Measurements from ENCODE around the gene BCAS2.
A peak's percentile ranks its signal among the peaks of the same experiment; 100 is the strongest.
"Not testable (repeated sequence)": the region's sequence is repeated elsewhere in the genome, so short reads cannot be mapped to it uniquely, and the experiment has no call there.

BCAS2 gene

GRCh38 chr1:114581335-114582287, at the start of gene BCAS2:
Gene BCAS2, minus strand, starts transcription at chr1:114581615. Its CDS starts 24 bp downstream, at chr1:114581591.
- DNase-seq, result peak; percentile 96

GRCh38 chr1:114627107-114627506, 45.7 kb upstream of the BCAS2 start:
- no peak for DNase-seq

- DNase-seq, result no peak
Measured at GRCh38 chr1:114623364-114623763, 41.9 kb upstream of the BCAS2 start.

- DNase-seq, result no peak
Measured at GRCh38 chr1:114620419-114620818, 39.0 kb upstream of the BCAS2 start.

GRCh38 chr1:114618606-114619005, 37.2 kb upstream of the BCAS2 start:
- no peak for DNase-seq

GRCh38 chr1:114610546-114611245, 29.3 kb upstream of the BCAS2 start:
- no peak for DNase-seq

GRCh38 chr1:114609826-114610225, 28.4 kb upstream of the BCAS2 start:
- DNase-seq, result no peak

GRCh38 chr1:114609026-114609425, 27.6 kb upstream of the BCAS2 start:
- DNase-seq, result no peak

GRCh38 chr1:114607223-114607622, 25.8 kb upstream of the BCAS2 start:
- DNase-seq, result no peak

GRCh38 chr1:114597949-114598348, 16.5 kb upstream of the BCAS2 start:
- DNase-seq, result no peak

GRCh38 chr1:114595602-114596001, 14.2 kb upstream of the BCAS2 start:
- no peak for DNase-seq

GRCh38 chr1:114594046-114594445, 12.6 kb upstream of the BCAS2 start:
- no peak for DNase-seq

- DNase-seq, result no peak
Measured at GRCh38 chr1:114589122-114589521, 7.7 kb upstream of the BCAS2 start.

- no peak for DNase-seq
Measured at GRCh38 chr1:114588196-114588689, 6.8 kb upstream of the BCAS2 start.

GRCh38 chr1:114587203-114587991, 6.0 kb upstream of the BCAS2 start:
- no peak for DNase-seq

GRCh38 chr1:114586513-114587047, 5.2 kb upstream of the BCAS2 start:
- no peak for DNase-seq

- no peak for DNase-seq
Measured at GRCh38 chr1:114585231-114585630, 3.8 kb upstream of the BCAS2 start.

GRCh38 chr1:114574365-114574764, 7.0 kb downstream of the BCAS2 start:
- DNase-seq, result no peak

GRCh38 chr1:114564141-114564540, 17.3 kb downstream of the BCAS2 start:
- DNase-seq, result no peak

GRCh38 chr1:114562978-114563510, 18.4 kb downstream of the BCAS2 start:
- DNase-seq, result not testable (repeated sequence)

- no peak for DNase-seq
Measured at GRCh38 chr1:114561333-114561732, 20.1 kb downstream of the BCAS2 start.

- no peak for DNase-seq
Measured at GRCh38 chr1:114559356-114559755, 22.1 kb downstream of the BCAS2 start.

Data from NCI-H226 (cell line).